Aorta (tissue), 5 donors: ENCODE data around the gene BID. TPM values are rescaled to one million over a fixed set of nuclear protein-coding genes. Genes with fewer than 3 reads are reported as not detected.
A peak's percentile ranks its signal among the peaks of the same experiment; 100 is the strongest.

Experiments used
- ATAC-seq: fragments of 200-7000 bp; cut with Tn5 transposase; one replicate; pipeline ENCODE4 v1.9.1; 2022; ENCODE audit warnings: moderate library complexity; ENCODE audit not compliant: low FRiP score
- DNase-seq, 2 donors: peaks; one replicate each; pipeline ENCODE4 v3.0.0-alpha.2; 2020
- H3K27ac ChIP-seq, 2 donors: one replicate each; pipeline ENCODE4 v1.5.1; 2013; ENCODE audit warnings: low read length in 2 of 2, mild to moderate bottlenecking in 2 of 2, moderate library complexity in 2 of 2, control low read depth in 1 of 2, inconsistent platforms in 1 of 2, low read depth in 1 of 2
- H3K27me3 ChIP-seq, 2 donors: one replicate each; pipeline ENCODE4 v1.6.1; 2013; ENCODE audit warnings: control low read depth in 1 of 2, low read length in 1 of 2, mild to moderate bottlenecking in 1 of 2, moderate library complexity in 1 of 2; ENCODE audit not compliant: insufficient read depth in 2 of 2, control insufficient read depth in 1 of 2
- H3K36me3 ChIP-seq, 2 donors: one replicate each; pipeline ENCODE4 v1.6.1; 2013; ENCODE audit warnings: control low read depth in 1 of 2, low read length in 1 of 2, mild to moderate bottlenecking in 1 of 2; ENCODE audit not compliant: insufficient read depth in 2 of 2, control insufficient read depth in 1 of 2
- H3K4me1 ChIP-seq, 2 donors: one replicate each; pipeline ENCODE4 v1.6.1; 2013; ENCODE audit warnings: low read length in 2 of 2, control low read depth in 1 of 2, mild to moderate bottlenecking in 1 of 2, moderate library complexity in 1 of 2; ENCODE audit not compliant: insufficient read depth in 2 of 2, control insufficient read depth in 1 of 2
- H3K4me3 ChIP-seq, 2 donors: one replicate each; pipeline ENCODE4 v1.5.1; 2013; ENCODE audit warnings: low read length in 2 of 2, control low read depth in 1 of 2, mild to moderate bottlenecking in 1 of 2
- H3K9me3 ChIP-seq: one replicate; pipeline ENCODE4 v1.6.1; 2013; ENCODE audit warnings: mild to moderate bottlenecking, low read length; ENCODE audit not compliant: control insufficient read depth
- WGBS, 2 donors: extraction: QIAGEN DNeasy Blood & Tissue Kit; methylation state at CpG; one replicate each; pipeline ENCODE4 v1.1.7; 2013; 5-methylcytosine and 5-hydroxymethylcytosine counted together
- intact Hi-C, 2 donors: fragments of 100-400 bp; cut with DNase I; formaldehyde crosslinking; loops; one replicate each; pipeline versions ENCODE4 v1.14.2 to v1.15.0; 2022
- polyA plus RNA-seq, 2 donors: library from polyadenylated mRNA; stranded (reverse); fragments of 200-250 nt; gene quantifications; one replicate each; pipeline ENCODE4 v1.2.3, GENCODE V29; 2013
- total RNA-seq, 2 donors: library from RNA; stranded (reverse); fragmentation: NEBNext Ultra II Directional; extraction: Animal tissue kit (Norgen Biotek cat#: 25700); gene quantifications; one replicate each; pipeline ENCODE4 v1.2.1, GENCODE V29; 2021
- donor health status: healthy with polysubstance abuse.
- donor health status: Bipolar disorder and iron deficiency.
- donor health status: DM: no; HTN: no; CAD: no.
- donor health status: DM: no; HTN: no; CAD: no.
- donor health status: DM: yes; HTN: yes; CAD: no.

BID gene
- total and polyA plus RNA-seq, 4 donors = 8.1 to 12.7 (median 10.0) TPM

DNA sequence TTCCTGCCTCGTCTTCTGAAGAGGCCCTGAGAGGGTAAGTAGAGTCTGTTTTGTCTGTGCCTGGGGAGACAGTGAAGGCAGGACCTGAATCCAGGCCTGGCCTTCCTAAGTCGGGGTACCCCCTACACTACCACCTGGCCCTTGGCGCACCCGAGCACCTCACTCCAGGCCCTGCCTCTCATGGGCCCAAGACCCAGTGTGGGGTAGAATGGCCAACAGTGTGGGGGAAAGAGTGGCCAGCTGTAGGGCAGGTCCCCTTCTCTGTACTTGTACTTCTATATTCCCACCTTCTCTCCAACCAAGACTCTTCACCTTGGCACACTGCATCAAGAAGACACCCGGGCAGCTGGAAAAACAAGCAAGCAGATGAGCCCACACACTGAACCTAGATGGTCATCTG is 22.4 kb upstream of the BID start:
- no peaks in the 10 kb centered on the region for H3K9me3 ChIP-seq
- H3K27me3 ChIP-seq = no peaks in the 10 kb centered on the region
- intact Hi-C loops = no loop called here
- H3K27ac ChIP-seq = no peak overlapping the region
- WGBS, 2 donors = 93 to 95% methylated on average over 5 of the region's 5 CpGs
- H3K36me3 ChIP-seq = no peaks in the 10 kb centered on the region
- ATAC-seq = peak; percentile 21
- H3K4me1 ChIP-seq = no peaks in the 10 kb centered on the region
- DNase-seq = no peak
- no peak overlapping the region for H3K4me3 ChIP-seq

- intact Hi-C loops = no loop called here
- H3K27me3 ChIP-seq = no peaks in the 10 kb centered on the region
- ATAC-seq (no peak), DNase-seq (no peak)
- H3K27ac ChIP-seq = no peak overlapping the region
- peaks cover 0 to 2% of the 10 kb centered on the region in 2 donors for H3K36me3 ChIP-seq
- 91 to 92% methylated on average over 32 of the region's 32 CpGs for WGBS, 2 donors
- no peaks in the 10 kb centered on the region for H3K9me3 ChIP-seq
- H3K4me3 ChIP-seq = no peak overlapping the region
- H3K4me1 ChIP-seq = no peaks in the 10 kb centered on the region
Observed at GRCh38 chr22:17795661-17796548, 21.6 kb upstream of the BID start.

GRCh38 chr22:17794726-17795542 is 20.7 kb upstream of the BID start:
- Histone ChIP-seq H3K36me3 (peaks cover 0 to 6% of the 10 kb centered on the region in 2 donors), H3K27me3 (no peaks in the 10 kb centered on the region), H3K9me3 (no peaks in the 10 kb centered on the region), H3K27ac (no peak overlapping the region), H3K4me1 (no peaks in the 10 kb centered on the region), H3K4me3 (no peak overlapping the region)
- intact Hi-C loops = no loop called here
- WGBS, 2 donors = 90 to 92% methylated on average over 25 of the region's 25 CpGs
- ATAC-seq (no peak), DNase-seq (no peak)

- Histone ChIP-seq H3K36me3 (peaks cover 0 to 10% of the 10 kb centered on the region in 2 donors), H3K9me3 (no peaks in the 10 kb centered on the region), H3K27ac (no peak overlapping the region), H3K27me3 (no peaks in the 10 kb centered on the region), H3K4me3 (no peak overlapping the region), H3K4me1 (no peaks in the 10 kb centered on the region)
- ATAC-seq (no peak), DNase-seq (no peak)
- intact Hi-C loops = no loop called here
- WGBS, 2 donors = 85% methylated on average over 29 of the region's 29 CpGs
Observed at GRCh38 chr22:17792854-17793434, 18.7 kb upstream of the BID start.

DNA sequence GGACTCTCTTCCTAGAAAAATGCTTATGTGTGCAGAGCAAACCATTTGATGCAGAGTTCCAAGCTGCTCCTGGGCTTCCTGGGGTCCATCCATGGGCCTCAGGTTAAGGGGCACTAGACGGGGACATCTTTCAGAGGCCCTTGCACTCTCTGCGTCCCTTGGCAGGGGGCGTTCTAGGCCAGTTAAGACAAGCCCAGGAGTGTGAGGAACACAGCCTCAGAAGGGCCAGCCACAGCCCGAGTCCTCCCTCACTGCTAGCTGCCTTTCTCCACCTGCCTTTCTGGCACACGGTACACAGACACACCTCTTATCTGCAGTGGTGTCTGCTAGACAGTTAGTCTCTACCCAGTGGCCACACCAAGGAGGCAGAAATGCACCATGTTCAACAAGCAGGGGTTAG is 18.0 kb upstream of the BID start:
- H3K27me3 ChIP-seq = no peaks in the 10 kb centered on the region
- H3K4me1 ChIP-seq = no peaks in the 10 kb centered on the region
- H3K27ac ChIP-seq = no peak overlapping the region
- no peak overlapping the region for H3K4me3 ChIP-seq
- 73 to 76% methylated on average over 5 of the region's 5 CpGs for WGBS, 2 donors
- no peak for DNase-seq
- H3K9me3 ChIP-seq = no peaks in the 10 kb centered on the region
- peaks cover 0 to 10% of the 10 kb centered on the region in 2 donors for H3K36me3 ChIP-seq
- no peak for ATAC-seq
- intact Hi-C loops = no loop called here

DNA sequence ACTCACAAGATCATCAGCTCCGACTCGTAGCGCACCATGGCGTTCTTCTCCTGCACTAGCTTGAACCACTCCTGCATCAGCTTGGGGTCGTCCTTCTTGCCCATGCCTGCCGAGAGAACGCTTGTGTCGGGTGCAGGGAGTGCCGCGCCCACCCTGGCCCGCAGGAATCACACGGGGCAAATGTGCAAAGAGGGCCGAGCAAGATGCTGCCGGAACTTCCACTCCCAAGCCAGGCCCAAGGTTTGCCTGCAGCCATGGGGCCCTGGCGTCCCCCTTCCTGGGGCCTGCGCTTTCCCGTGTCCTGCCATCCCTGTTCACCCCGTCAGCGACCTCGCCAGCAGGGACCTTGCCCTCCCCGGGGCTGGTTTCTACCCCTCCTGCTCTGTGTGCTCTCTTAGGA is 16.9 kb upstream of the BID start:
- Histone ChIP-seq H3K36me3 (peaks cover 0 to 10% of the 10 kb centered on the region in 2 donors), H3K27me3 (no peaks in the 10 kb centered on the region), H3K4me1 (no peaks in the 10 kb centered on the region), H3K4me3 (no peak overlapping the region), H3K27ac (no peak overlapping the region), H3K9me3 (no peaks in the 10 kb centered on the region)
- no peak for DNase-seq
- no peak for ATAC-seq
- 87 to 89% methylated on average over 21 of the region's 21 CpGs for WGBS, 2 donors
- intact Hi-C loops = no loop called here

DNA sequence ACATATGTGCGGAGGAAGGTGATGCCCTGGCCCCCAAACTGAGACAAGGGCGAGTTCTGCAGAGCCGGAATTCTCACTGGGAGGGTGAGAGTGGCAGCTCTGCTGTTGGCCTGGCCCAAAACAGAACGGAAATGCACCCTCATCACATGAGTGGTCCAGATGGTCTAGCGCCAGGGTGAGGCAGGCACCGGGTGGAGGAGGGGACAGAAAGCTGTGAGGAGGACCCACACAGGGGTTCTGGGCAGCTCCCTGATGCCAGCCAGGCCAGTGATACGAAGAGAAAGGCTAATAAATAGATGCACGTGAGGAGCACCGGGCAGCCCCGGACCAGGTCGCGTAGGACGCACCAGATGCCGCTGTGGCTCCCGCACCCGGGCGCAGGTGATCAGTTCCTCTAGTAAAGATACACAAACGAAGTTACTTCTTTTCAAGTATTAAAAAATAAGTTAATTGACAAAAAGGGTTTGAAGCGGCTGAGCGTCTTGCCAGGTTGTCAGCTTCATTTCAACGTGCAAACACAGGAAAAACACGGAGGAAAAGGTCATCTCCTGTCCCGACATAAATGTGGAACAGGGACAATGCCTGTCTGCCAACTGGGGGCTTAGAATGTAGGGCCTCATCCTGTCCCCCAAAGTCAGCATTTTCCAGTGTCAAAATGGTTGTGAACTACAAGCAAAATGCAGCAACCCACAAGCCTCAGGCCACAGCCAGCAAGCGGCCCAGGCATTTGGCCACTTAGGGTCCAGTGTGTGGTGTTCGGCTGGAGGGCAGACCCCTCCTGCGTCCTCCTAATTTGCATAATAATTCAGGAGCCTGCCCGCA is 15.3 kb upstream of the BID start:
- no peak overlapping the region for H3K27ac ChIP-seq
- no peak overlapping the region for H3K4me3 ChIP-seq
- 89 to 90% methylated on average over 27 of the region's 27 CpGs for WGBS, 2 donors
- ATAC-seq = no peak
- H3K4me1 ChIP-seq = no peaks in the 10 kb centered on the region
- intact Hi-C loops = no loop called here
- H3K36me3 ChIP-seq = peaks cover 0 to 10% of the 10 kb centered on the region in 2 donors
- H3K27me3 ChIP-seq = no peaks in the 10 kb centered on the region
- no peaks in the 10 kb centered on the region for H3K9me3 ChIP-seq
- DNase-seq = no peak
